Fibroblast of gingiva (primary cell): Measurements from ENCODE around the gene TVP23C.
"Not testable (repeated sequence)": the region's sequence is repeated elsewhere in the genome, so short reads cannot be mapped to it uniquely, and the experiment has no call there.

Experiments used
- DNase-seq: peaks from one replicate; pipeline ENCODE4 v3.0.0-alpha.2; 2011; ENCODE audit warnings: low read depth

The TVP23C gene

DNA sequence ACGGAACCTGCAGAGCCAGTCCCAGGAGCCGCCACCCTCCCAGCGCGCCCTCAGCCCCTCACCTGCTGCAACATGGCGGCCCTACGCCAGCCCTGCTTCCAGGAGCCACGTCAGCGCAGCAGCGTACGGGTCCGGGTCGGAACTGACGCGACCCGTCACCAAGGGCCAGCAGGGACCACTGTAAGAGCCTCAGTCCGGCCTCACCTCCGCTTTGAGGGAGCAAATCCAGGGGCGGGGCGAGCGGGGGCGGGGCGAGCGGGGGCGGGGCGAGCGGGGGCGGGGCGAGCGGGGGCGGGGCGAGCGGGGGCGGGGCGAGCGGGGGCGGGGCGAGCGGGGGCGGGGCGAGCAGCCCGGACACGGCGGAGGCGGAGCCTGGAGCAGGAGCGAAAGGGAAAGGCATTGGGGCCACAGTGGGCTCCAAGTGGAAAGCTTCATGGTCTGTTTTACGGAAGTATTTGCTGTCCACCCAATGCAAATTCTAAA is at the start of gene TVP23C:
Gene TVP23C, minus strand, starts transcription at position 109 of the 483 bp plus-strand sequence. Its CDS starts 35 bp downstream, at position 74.
- DNase-seq, result peak; percentile 68

GRCh38 chr17:15592960-15593359 is 29.7 kb upstream of the TVP23C start:
- DNase-seq, result not testable (repeated sequence)

GRCh38 chr17:15591986-15592385 is 28.7 kb upstream of the TVP23C start:
- DNase-seq, result not testable (repeated sequence)

- DNase-seq, result not testable (repeated sequence)
Observed at GRCh38 chr17:15590844-15591243, 27.6 kb upstream of the TVP23C start.

DNA sequence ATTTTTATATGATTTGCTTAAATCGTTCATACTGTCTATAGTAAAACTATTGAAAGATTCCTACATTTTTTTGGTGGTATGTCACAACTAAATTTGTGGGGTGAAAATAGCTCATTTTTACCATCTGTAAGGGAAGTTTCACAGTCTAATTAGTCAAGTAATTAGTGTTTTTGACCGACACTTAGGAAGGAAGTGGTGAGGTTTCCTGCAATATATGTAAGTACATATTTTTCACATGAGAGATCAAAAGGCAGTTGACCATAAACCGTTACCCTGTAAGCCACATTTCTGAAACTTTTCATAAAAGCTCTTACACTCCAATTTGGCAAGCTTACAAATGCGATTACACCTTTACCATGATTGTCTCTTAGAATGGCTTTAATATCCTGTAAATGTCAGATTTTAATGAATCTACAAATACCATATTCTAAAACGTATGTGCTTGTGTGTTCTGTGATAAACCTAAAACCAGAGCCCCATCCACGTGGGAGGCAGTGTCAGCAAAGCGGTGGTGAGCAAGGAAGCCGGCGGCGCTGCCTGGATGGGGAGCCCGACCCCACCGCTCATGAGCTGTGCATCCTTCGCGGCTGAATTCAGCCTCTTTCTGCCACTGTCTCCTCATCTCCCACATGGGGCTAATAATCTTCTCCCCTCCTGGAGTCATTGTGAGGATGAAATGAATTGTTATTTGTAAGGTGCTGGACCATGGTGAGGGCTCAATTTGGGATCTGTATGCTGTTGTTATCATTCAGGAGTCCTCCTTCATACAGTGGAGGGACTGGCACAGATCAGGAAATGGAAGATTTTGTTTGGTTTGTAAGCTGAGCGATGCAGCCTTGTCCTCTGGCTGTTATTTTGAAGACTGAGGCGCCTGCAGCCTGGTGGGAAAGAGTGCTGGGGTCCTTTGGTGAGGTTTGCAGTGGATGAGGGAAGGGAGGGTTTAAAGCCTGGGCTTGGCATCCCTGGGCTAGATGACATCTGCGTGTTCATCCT is 26.6 kb upstream of the TVP23C start:
- not testable (repeated sequence) for DNase-seq

- not testable (repeated sequence) for DNase-seq
Observed at GRCh38 chr17:15588017-15588416, 24.7 kb upstream of the TVP23C start.

- DNase-seq, result not testable (repeated sequence)
Observed at GRCh38 chr17:15583313-15583712, 20.0 kb upstream of the TVP23C start.

DNA sequence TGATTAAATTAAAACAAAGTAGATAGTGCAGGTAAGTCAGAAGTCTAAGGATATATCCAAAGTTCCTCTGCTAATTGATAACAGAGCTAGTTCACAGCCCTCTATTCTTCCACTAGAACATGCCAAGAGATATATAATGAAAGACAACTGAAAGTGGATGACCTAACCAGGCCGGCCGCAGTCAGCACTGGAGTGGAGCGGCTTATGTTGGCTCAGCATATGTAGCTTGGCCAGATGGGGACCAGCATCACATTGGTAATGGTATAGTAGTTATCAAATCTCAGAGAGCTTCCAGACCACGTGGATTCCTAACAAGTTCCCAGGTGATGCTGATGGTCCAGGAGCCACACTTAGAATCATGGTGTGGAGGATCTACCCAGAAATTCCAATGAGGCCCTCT is 18.2 kb upstream of the TVP23C start:
- not testable (repeated sequence) for DNase-seq

- not testable (repeated sequence) for DNase-seq
Observed at GRCh38 chr17:15576848-15577247, 13.6 kb upstream of the TVP23C start.

DNA sequence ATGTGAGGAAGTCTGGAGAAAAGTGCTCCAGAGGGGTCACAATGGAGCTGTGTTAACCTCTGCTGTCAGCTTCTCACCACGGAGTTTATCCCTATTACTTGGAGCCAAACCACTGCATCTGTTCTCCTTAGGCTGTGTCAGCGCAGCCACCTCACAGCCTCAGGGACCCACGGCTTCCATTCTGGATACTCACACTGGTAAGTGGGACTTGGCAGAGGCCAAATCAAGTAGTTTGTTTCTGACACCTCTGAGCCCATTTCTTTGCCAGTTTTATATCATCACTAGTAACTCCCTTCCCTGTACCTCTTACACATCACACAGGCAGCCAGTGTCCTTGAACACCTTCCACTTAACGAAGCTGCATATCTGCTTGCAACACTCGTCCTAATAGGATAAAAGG is 11.4 kb upstream of the TVP23C start:
- DNase-seq, result not testable (repeated sequence)

- DNase-seq, result not testable (repeated sequence)
Observed at GRCh38 chr17:15573870-15574269, 10.6 kb upstream of the TVP23C start.

DNA sequence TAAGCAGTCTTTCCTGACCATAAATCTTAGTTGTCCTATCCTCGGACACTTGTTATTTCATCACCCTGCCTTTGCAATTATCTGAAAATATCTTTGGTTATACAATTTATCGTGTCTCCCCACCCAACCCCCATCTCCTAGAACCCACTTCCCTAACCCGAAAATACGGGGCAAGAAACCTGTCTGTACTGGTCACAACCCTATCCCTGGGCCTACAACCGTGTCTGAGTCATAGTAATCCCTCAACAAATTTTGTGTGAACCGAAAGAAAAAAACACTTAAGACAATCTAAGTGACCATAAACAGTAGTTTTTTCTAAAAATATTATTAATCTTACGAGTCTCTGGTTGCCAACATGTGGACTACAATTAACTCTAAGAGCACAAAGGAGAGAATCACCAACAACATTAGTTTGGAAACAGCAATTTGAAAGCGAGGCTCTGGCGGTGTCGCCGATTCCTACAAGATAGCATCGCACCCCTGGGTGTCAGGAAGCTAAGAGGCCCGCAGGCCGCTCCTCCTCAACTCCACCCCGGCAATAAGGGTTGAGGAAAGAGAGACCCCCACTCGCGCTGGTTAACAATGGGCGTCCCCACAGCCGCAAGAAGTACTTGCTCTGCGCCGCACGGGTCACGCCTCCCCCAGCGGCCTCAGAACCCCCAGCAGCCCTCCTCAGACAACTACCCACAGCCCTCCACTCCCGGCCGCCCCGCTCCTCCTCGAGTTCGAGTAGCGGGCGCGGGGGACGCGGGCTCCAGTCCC is 489 bp downstream of the TVP23C start:
- DNase-seq, result not testable (repeated sequence)

DNA sequence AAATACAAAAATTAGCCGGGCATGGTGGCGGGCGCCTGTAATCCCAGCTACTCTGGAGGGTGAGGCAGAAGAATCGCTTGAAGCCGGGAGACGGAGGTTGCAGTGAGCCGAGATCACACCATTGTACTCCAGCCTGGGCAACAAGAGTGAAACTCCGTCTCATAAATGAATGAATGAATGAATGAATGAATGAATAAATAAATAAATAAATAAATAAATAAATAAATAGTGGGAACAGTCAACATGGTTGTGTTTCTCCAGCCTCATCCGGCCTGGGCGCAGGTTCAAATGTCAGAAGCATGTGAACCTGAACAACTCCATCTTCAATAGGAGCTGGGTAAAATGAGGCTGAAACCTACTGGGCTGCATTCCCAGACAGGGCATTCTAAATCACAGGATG is 1.8 kb downstream of the TVP23C start:
- DNase-seq, result not testable (repeated sequence)

DNA sequence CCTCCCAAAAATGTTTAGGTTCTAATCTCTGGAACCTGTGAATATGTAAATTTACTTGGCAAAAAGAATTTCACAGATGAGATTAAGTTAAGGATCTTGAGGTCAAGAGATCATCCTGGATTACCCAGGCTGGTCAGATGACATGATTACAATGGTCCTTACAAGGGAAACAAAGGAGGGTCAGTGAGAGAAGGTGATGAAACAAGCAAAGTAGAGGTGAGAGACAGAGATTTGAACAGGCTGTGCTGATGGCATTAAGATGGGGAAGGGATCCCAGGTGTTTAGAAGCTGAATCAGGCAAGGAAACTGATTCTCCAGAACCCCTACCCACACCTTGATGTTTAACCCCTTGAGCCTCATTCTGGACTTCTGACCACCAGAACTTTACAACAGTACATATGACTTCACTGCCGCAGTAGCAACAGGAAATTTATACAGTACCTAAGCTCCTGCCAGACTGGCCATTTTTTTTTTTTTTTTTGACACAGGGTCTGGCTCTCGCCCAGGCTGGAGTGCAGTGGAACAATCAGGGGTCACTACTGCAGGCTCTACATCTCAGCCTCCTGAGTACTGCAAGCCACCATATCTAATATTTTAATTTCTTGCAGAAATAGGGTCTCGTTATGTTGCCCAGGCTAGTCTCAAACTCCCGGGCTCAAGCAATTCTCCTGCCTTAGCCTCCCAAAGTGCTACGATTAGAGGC is 4.7 kb downstream of the TVP23C start:
- DNase-seq, result not testable (repeated sequence)

DNA sequence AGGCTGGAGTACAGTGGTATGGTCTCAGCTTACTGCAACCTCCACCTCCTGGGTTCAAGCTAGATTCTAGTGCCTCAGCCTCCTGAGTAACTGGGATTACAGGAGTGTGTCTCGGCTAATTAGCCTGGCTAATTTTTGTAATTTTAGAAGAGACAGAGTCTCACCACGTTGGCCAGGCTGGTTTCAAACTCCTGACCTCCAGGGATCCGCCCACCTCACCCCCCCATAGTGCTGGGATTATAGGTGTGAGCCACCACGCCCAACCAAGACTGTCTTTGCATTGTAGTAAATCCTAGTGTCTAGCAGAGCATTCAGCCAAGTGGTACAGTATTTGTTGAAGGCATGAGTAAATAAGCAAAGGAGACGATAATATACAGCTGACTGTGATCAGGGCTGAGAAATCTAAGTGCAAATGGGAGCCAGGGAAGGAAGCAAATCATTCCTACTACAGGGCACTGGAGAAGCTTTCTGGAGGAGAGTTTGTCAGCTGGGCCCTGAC is 5.9 kb downstream of the TVP23C start:
- DNase-seq, result not testable (repeated sequence)

- not testable (repeated sequence) for DNase-seq
Observed at GRCh38 chr17:15552932-15553331, 10.4 kb downstream of the TVP23C start.

DNA sequence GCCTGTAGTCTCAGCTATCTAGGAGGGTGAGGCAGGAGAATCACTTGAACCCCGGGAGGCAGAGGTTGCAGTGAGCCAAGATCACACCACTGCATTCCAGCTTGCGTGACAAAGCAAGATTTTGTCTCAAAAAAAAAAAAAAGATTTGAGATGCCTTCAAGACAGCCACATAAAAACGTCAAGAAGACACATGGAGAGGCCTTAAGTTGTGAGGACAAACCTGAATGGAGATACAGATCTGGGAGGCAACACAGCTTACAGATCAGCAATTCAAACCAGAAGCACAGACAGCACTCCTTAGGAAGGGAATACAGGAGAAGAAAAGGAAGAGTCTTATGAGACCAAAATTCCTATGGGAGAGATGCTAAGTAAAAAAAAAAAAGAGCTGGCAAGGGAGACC is 13.7 kb downstream of the TVP23C start:
- not testable (repeated sequence) for DNase-seq

DNA sequence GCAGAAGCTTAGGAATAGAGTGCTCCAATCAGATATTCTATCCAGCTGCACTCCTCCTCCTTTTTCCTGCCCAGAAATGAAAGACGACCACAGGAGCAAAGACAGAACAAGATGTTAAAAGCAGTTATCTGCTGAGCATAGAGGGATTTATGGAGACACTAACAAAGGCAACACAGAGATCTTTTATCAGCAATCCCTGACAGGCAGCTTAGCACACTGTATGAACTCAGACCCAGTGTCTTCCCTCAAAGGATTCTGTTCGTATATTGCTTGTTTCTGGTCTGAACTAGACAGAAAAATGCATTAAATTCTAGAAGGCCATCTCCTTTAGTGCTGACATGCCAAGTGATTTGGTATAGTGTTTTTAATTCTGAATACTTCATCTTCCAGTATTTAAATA is 16.7 kb downstream of the TVP23C start:
- not testable (repeated sequence) for DNase-seq

GRCh38 chr17:15540371-15541219 is 22.7 kb downstream of the TVP23C start:
- not testable (repeated sequence) for DNase-seq

GRCh38 chr17:15533122-15533521 is 30.2 kb downstream of the TVP23C start:
- not testable (repeated sequence) for DNase-seq
